Fibroblast of villous mesenchyme (primary cell): ENCODE results near the gene ESPN. TPM values are rescaled to one million over a fixed set of nuclear protein-coding genes. Genes with fewer than 3 reads are reported as not detected.
"Not testable (repeated sequence)": the region's sequence is repeated elsewhere in the genome, so short reads cannot be mapped to it uniquely, and the experiment has no call there.

ENCODE experiments used
- DNase-seq: peaks from one replicate; pipeline ENCODE4 v3.0.0-alpha.2; 2010; ENCODE audit warnings: low read depth
- H3K4me3 ChIP-seq: 2 replicates; pipeline ENCODE4 v1.5.1; 2011; ENCODE audit warnings: low read depth, mild to moderate bottlenecking, low read length
- total RNA-seq: library from RNA; depleted of rRNA; stranded (reverse); fragments of >200 nt; gene quantifications from 2 replicates; pipeline ENCODE4 v1.2.3, GENCODE V29; 2012
- TF ChIP-seq, protein P1 (sequence below): IDR thresholded peaks from 2 replicates; pipeline ENCODE4 v1.5.1; 2012; ENCODE audit warnings: low read depth, mild to moderate bottlenecking, low read length; ENCODE audit not compliant: insufficient read depth

ESPN gene
- total RNA-seq, 1 donor: not detected

DNA sequence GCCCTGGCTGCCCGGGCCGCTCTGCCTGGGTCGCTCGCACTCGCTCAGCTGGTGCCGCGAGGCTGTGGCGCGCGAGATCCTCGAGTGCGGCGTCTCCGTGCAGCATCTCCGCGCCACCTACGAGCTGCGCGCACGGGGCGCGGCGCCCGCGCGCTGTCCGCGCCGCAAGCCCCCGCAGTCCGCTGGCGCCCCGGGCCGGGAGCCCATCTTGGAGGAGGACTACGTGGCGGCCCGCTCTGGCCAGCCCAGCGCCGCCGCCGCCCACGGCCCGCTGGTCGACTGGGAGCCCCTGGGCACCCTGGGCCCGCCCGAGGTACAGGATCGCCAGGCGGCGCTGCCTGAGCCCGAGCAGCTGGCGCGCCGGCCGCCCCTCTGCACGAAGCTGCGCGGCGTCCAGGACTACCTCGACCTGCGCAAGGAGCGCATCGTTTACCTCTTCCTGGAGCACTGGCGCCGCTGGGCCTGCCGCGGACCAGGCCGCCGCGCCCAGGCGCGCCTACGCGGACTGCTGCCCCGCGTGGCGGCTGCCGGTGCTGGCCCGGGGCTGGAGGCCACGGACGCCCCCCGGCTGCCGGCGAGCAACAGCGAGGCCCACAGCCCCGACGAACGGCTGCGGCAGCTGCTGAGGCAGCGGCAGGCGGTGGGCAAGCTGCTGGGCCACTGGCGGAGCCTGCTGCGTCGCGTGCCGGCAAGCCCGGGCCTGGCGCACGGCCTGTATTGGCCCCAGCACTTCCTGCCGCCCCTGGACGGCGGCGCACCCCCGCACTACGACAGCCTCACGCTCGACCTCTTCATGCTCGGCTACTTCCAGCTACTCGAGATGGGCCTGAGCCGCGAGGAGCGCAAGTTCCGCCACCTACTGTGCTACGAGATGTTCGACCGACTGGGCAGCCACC is 30.5 kb downstream of the ESPN start:
- TF ChIP-seq, protein P1, sequence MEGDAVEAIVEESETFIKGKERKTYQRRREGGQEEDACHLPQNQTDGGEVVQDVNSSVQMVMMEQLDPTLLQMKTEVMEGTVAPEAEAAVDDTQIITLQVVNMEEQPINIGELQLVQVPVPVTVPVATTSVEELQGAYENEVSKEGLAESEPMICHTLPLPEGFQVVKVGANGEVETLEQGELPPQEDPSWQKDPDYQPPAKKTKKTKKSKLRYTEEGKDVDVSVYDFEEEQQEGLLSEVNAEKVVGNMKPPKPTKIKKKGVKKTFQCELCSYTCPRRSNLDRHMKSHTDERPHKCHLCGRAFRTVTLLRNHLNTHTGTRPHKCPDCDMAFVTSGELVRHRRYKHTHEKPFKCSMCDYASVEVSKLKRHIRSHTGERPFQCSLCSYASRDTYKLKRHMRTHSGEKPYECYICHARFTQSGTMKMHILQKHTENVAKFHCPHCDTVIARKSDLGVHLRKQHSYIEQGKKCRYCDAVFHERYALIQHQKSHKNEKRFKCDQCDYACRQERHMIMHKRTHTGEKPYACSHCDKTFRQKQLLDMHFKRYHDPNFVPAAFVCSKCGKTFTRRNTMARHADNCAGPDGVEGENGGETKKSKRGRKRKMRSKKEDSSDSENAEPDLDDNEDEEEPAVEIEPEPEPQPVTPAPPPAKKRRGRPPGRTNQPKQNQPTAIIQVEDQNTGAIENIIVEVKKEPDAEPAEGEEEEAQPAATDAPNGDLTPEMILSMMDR: no peak
- DNase-seq: no peak
- no peak overlapping the region for H3K4me3 ChIP-seq

DNA sequence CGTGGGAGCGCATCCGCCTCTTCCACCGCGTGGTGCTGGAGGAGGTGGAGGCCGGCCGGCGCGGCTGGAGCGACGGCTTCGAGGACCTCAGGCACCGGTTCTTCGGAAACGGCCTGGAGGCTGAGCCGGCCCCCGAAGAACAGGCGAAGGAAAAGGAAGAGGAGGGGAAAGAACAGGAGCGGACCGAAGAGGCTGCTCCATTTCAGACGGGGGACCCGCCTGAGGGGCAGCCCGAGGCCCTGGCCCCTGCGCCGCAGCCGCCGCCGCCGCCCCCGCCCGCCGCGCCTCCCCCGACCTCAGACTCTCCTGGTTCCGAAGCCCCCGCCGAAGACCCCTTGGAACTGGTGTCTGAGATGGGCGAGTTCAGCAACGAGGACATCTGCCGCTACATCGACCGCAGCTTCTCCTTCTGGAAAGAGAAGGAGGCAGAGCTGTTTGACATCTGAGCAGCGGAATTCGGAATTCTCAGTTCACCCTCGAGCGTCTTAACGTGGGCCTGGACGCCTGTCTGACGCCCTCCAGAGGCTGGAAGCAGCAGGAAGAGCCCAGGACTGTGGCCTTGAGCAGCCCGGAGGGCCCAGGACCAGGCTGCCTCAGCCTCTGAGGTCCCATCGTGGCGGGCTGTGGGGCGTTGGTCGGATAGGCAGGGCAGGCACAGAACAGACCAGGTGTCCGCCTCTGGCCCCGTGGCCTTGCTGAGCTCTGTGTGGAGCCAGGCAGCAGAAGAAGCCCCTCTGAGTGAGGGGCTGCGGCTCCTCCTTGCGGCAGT is 31.4 kb downstream of the ESPN start:
- not testable (repeated sequence) for H3K4me3 ChIP-seq, DNase-seq

DNA sequence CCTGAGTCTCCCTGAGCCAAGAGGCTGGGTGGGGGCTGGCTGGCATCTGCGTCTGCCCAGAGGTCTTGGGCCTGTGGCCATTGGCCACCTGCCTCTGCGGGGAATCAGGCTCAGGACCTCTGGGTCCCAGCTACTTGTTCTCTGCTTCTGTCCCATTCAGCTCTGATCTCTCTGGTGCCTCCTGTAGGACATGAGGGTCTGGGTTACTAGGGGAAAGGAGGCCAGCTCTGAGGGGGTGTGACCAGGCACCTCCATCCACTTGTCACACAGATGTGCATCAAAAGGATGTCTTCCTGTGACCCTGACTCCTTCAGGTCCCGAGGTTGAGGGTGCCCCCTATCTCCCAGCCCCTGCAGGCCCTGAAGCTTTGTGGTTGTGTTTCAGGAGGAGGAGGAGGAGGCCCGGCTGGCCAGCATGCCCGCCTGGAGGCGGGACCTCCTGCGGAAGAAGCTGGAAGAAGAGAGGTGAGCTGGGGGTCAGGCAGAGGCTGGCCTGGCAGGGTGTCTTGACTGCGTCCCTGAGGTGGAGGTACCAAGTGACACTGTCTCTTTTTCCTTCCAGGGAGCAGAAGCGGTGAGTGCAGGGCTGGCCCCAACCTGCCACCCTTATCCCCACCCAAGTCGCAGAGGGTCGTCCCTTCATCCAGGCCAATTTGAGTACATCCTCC is 32.4 kb downstream of the ESPN start:
- no peak for DNase-seq
- TF ChIP-seq, protein P1: no peak
- H3K4me3 ChIP-seq: no peak overlapping the region

DNA sequence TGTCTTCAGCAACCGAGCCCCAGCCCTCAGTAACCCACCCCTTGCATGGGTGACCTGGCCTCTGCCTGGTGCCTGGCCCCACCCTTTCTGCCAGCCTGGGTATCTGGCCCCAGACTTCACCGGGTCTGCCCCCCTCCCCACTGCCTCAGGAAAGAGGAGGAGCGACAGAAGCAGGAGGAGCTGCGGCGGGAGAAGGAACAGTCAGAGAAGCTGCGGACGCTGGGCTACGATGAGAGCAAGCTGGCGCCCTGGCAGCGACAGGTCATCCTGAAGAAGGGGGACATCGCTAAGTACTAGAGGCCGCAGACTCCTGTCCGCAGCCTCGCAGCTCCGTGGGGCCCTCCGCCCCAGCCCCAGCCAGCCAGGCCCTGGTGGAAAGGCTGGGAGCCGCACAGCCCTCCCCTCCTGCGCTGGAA is 35.3 kb downstream of the ESPN start:
- TF ChIP-seq, protein P1: no peak
- DNase-seq: no peak
- no peak overlapping the region for H3K4me3 ChIP-seq

DNA sequence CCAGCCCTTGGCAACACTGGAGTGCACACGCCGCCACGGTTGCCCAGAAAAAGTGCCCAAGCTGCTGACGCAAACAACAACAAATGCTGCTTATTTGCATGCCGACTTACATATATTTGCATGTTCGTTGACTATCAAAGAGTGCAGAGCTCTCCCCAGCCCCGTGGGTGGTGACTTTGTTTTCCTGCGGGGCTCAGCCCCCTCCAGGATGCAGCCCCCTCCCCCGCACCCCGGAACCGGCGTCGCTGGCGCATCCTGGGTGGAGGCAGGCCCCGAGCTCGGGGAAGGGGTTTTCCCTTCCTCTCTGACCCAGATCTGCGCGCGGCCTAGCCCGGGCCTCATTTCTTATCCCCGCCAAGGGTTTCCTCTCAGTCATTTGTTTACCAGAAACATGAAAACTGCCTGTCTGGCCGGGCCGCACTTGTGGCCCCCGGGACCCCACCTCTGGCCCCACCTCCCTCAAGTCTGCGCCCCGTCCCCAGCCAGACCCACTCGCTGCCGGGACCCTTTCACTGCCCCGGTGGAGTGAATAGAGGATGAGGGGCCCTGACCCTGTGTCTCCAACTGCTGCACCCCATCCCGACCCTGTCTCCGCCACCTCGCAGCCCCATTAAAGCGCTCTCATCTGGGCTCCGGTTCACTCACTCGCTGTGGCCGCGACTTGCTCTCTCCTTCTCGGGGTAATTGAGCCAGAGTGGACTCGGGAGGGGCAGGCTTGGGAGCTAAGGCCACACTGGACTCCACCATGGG is 35.9 kb downstream of the ESPN start:
- H3K4me3 ChIP-seq: peak overlapping the region; percentile 21
- peak; percentile 14 for DNase-seq
- TF ChIP-seq, protein P1: no peak

DNA sequence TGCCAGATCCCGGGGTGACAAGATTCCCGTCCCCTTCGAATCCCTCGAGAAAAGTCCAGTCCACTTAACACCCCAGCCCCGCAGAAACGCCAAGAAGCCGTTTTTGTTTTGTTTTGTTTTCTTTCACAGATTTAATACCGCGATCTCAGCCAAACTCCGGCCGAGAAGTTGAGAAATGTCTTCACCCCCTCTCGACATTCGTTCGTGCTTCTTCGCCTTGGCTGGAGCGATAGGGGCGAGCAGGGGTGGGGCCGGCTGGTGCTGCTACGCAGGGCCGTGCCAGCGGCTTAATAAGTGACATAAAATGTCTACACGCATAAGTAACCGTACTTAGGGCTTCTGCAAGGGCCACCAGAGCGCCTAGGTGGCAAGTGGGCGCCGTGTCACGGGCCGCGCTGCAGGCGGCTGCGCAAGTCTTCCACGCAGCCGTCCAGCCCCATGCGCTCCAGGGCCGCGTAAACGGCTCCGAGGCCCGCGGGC is 36.5 kb downstream of the ESPN start:
- no peak overlapping the region for H3K4me3 ChIP-seq
- TF ChIP-seq, protein P1: no peak
- DNase-seq: peak; percentile 17
